ENCODE data around the gene ACRBP. TPM values are rescaled to one million over a fixed set of nuclear protein-coding genes. Genes with fewer than 3 reads are reported as not detected.

ACRBP gene
- total and polyA plus RNA-seq, 5 donors = 0.50 to 2.1 (median 1.1) TPM

GRCh38 chr12:6646276-6647082 lies 753 bp downstream of the ACRBP start:
- WGBS = 66% methylated on average over 28 of the region's 28 CpGs
- Histone ChIP-seq H3K4me1 (ENCODE audit: control insufficient read depth, insufficient read depth, low read length) (no peaks in the 10 kb centered on the region), H3K27me3 (ENCODE audit: control insufficient read depth, insufficient read depth) (no peaks in the 10 kb centered on the region), H3K27ac (ENCODE audit: low read length) (peak overlapping the region; percentile 21), H3K9me3 (ENCODE audit: control insufficient read depth, low read length) (no peaks in the 10 kb centered on the region), H3K4me3 (ENCODE audit: low read length) (peak overlapping the region; percentile 74)
- ATAC-seq = peak; percentile 27 to 29
- intact Hi-C loops (cut with DNase I) = no loop called here
- DNase-seq = no peak

DNA sequence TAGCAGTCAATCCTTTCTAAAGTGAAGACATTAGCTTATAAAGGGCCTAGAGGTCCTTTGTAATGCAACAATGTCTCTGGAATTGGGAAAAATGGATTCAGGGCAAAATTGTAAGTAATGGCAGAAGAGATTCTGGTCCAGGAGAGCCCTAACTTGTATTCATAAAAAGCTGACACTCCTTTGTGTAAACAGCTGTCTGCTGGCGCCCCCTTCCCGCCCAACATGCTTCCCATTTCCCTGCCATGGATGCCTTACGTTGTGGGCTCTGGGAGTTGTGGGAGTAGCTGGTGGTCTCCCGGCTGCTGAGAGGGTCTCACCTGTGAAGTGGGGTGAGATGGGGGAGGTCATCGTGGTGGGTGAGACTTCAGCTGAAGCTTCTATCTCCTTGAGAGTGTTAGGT lies 2.3 kb downstream of the ACRBP start:
- intact Hi-C loops (cut with DNase I) = no loop called here
- no peak overlapping the region for H3K4me3 ChIP-seq (ENCODE audit: low read length)
- no peaks in the 10 kb centered on the region for H3K27me3 ChIP-seq (ENCODE audit: control insufficient read depth, insufficient read depth)
- H3K27ac ChIP-seq (ENCODE audit: low read length) = no peak overlapping the region
- H3K9me3 ChIP-seq (ENCODE audit: control insufficient read depth, low read length) = no peaks in the 10 kb centered on the region
- H3K4me1 ChIP-seq (ENCODE audit: control insufficient read depth, insufficient read depth, low read length) = no peaks in the 10 kb centered on the region
- WGBS = 29% methylated on average over 5 of the region's 5 CpGs
- ATAC-seq = no peak
- DNase-seq = peak; percentile 38 to 75 (median 67)

GRCh38 chr12:6644257-6644596 lies 3.0 kb downstream of the ACRBP start:
- Histone ChIP-seq H3K4me1 (ENCODE audit: control insufficient read depth, insufficient read depth, low read length) (no peaks in the 10 kb centered on the region), H3K4me3 (ENCODE audit: low read length) (no peak overlapping the region), H3K9me3 (ENCODE audit: control insufficient read depth, low read length) (no peaks in the 10 kb centered on the region), H3K27me3 (ENCODE audit: control insufficient read depth, insufficient read depth) (no peaks in the 10 kb centered on the region), H3K27ac (ENCODE audit: low read length) (no peak overlapping the region)
- intact Hi-C loops (cut with DNase I) = no loop called here
- WGBS = 53% methylated on average over 6 of the region's 6 CpGs
- peak; percentile 7 to 15 for ATAC-seq
- DNase-seq = no peak

GRCh38 chr12:6643569-6644256 lies 3.5 kb downstream of the ACRBP start:
- no peak for DNase-seq
- no peaks in the 10 kb centered on the region for H3K27me3 ChIP-seq (ENCODE audit: control insufficient read depth, insufficient read depth)
- intact Hi-C loops (cut with DNase I) = no loop called here
- peak in 1 of 2 donors; percentile 33 for ATAC-seq
- H3K27ac ChIP-seq (ENCODE audit: low read length) = no peak overlapping the region
- no peaks in the 10 kb centered on the region for H3K9me3 ChIP-seq (ENCODE audit: control insufficient read depth, low read length)
- no peak overlapping the region for H3K4me3 ChIP-seq (ENCODE audit: low read length)
- 80% methylated on average over 6 of the region's 6 CpGs for WGBS
- no peaks in the 10 kb centered on the region for H3K4me1 ChIP-seq (ENCODE audit: control insufficient read depth, insufficient read depth, low read length)

GRCh38 chr12:6641131-6641530 lies 6.1 kb downstream of the ACRBP start:
- no peaks in the 10 kb centered on the region for H3K4me1 ChIP-seq (ENCODE audit: control insufficient read depth, insufficient read depth, low read length)
- H3K9me3 ChIP-seq (ENCODE audit: control insufficient read depth, low read length) = no peaks in the 10 kb centered on the region
- no peaks in the 10 kb centered on the region for H3K27me3 ChIP-seq (ENCODE audit: control insufficient read depth, insufficient read depth)
- 53% methylated on average over 4 of the region's 4 CpGs for WGBS
- H3K4me3 ChIP-seq (ENCODE audit: low read length) = no peak overlapping the region
- DNase-seq (no peak), ATAC-seq (no peak)
- no peak overlapping the region for H3K27ac ChIP-seq (ENCODE audit: low read length)
- intact Hi-C loops (cut with DNase I) = no loop called here

DNA sequence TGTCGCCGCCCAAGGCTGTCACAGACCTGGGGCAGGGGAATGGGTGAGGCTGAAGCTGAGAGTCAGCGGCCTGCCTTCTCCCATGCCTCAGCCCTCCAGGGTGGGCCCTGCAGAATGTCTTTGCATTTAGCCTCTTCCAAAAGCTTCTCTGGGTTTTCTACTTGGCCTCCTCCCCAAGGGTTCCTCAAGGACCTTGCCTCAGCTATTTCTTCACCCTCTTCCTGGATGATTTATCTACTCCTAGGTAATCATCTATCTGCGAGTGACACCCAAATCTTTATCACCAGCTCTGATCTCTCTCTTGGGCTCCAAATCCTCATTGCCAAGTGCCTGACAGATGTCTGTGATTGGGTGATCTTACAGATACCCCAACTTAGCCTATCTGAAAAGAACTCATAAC lies 6.7 kb downstream of the ACRBP start:
- H3K27ac ChIP-seq (ENCODE audit: low read length) = no peak overlapping the region
- no peak for DNase-seq
- no peak for ATAC-seq
- no peaks in the 10 kb centered on the region for H3K9me3 ChIP-seq (ENCODE audit: control insufficient read depth, low read length)
- WGBS = 90% methylated on average over 4 of the region's 4 CpGs
- intact Hi-C loops (cut with DNase I) = no loop called here
- H3K27me3 ChIP-seq (ENCODE audit: control insufficient read depth, insufficient read depth) = no peaks in the 10 kb centered on the region
- H3K4me3 ChIP-seq (ENCODE audit: low read length) = no peak overlapping the region
- H3K4me1 ChIP-seq (ENCODE audit: control insufficient read depth, insufficient read depth, low read length) = no peaks in the 10 kb centered on the region

- Histone ChIP-seq H3K27ac (ENCODE audit: low read length) (no peak overlapping the region), H3K4me1 (ENCODE audit: control insufficient read depth, insufficient read depth, low read length) (no peaks in the 10 kb centered on the region), H3K27me3 (ENCODE audit: control insufficient read depth, insufficient read depth) (no peaks in the 10 kb centered on the region), H3K9me3 (ENCODE audit: control insufficient read depth, low read length) (no peaks in the 10 kb centered on the region), H3K4me3 (ENCODE audit: low read length) (no peak overlapping the region)
- peak in 1 of 3 donors; percentile 54 for DNase-seq
- intact Hi-C loops (cut with DNase I) = no loop called here
- 55% methylated on average over 11 of the region's 11 CpGs for WGBS
- peak in 1 of 2 donors; percentile 50 for ATAC-seq
Observed at GRCh38 chr12:6639151-6639801, 8.0 kb downstream of the ACRBP start.

DNA sequence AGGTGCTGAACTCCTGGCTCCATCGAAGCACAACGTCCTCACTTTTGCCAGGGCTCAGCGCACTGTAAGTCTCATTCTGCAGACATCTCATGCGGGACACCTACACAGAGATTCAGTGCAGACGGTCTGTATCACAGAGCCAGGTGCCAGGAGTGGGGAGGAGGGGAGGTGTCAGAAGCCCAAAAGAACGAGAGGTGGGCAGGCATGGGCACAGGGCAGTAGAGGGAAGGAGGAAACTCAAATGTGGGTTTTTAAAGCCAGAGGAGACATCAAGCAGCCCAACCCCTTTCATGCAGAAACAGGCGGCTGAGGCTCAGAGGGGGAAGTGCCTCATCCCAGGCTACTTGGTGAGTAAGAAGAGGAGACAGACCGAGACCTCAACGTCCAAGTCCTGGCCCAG lies 8.9 kb downstream of the ACRBP start:
- Histone ChIP-seq H3K4me3 (ENCODE audit: low read length) (no peak overlapping the region), H3K27me3 (ENCODE audit: control insufficient read depth, insufficient read depth) (no peaks in the 10 kb centered on the region), H3K27ac (ENCODE audit: low read length) (no peak overlapping the region), H3K9me3 (ENCODE audit: control insufficient read depth, low read length) (no peaks in the 10 kb centered on the region), H3K4me1 (ENCODE audit: control insufficient read depth, insufficient read depth, low read length) (no peaks in the 10 kb centered on the region)
- DNase-seq = no peak
- 75% methylated on average over 9 of the region's 9 CpGs for WGBS
- no peak for ATAC-seq
- intact Hi-C loops (cut with DNase I) = no loop called here

- H3K27me3 ChIP-seq (ENCODE audit: control insufficient read depth, insufficient read depth) = no peaks in the 10 kb centered on the region
- no peak within 1 kb of the TSS for H3K4me3 ChIP-seq (ENCODE audit: low read length)
- peaks cover 2% of the 10 kb centered on the region for H3K4me1 ChIP-seq (ENCODE audit: control insufficient read depth, insufficient read depth, low read length)
- H3K27ac ChIP-seq (ENCODE audit: low read length) = no peak within 1 kb of the TSS
- DNase-seq (peak; percentile 41 to 79 (median 68)), ATAC-seq (peak; percentile 59 to 67)
- intact Hi-C loops (cut with DNase I) = no loop called here
- 58% methylated on average over 18 of the region's 18 CpGs for WGBS
- H3K9me3 ChIP-seq (ENCODE audit: control insufficient read depth, low read length) = no peaks in the 10 kb centered on the region
Observed at GRCh38 chr12:6635856-6636531, 11.2 kb downstream of the ACRBP start, which contains the start of gene LPAR5. Gene LPAR5 (minus strand): TSS chr12:6635959. CDS start chr12:6621248, 14,711 bp downstream.

GRCh38 chr12:6635375-6635855 lies 11.8 kb downstream of the ACRBP start:
- peaks cover 2% of the 10 kb centered on the region for H3K4me1 ChIP-seq (ENCODE audit: control insufficient read depth, insufficient read depth, low read length)
- no peaks in the 10 kb centered on the region for H3K27me3 ChIP-seq (ENCODE audit: control insufficient read depth, insufficient read depth)
- DNase-seq (no peak), ATAC-seq (no peak)
- H3K27ac ChIP-seq (ENCODE audit: low read length) = no peak overlapping the region
- intact Hi-C loops (cut with DNase I) = no loop called here
- no peaks in the 10 kb centered on the region for H3K9me3 ChIP-seq (ENCODE audit: control insufficient read depth, low read length)
- H3K4me3 ChIP-seq (ENCODE audit: low read length) = no peak overlapping the region
- 57% methylated on average over 5 of the region's 5 CpGs for WGBS

Data from right cardiac atrium (tissue), 5 donors.